ENCODE results near the gene DLG2. TPM values are rescaled to one million over a fixed set of nuclear protein-coding genes. Genes with fewer than 3 reads are reported as not detected.
"Not testable (repeated sequence)": the region's sequence is repeated elsewhere in the genome, so short reads cannot be mapped to it uniquely, and the experiment has no call there.

Gene DLG2
- total RNA-seq, 1 donor from 2014 or later = 0.40 TPM

DNA sequence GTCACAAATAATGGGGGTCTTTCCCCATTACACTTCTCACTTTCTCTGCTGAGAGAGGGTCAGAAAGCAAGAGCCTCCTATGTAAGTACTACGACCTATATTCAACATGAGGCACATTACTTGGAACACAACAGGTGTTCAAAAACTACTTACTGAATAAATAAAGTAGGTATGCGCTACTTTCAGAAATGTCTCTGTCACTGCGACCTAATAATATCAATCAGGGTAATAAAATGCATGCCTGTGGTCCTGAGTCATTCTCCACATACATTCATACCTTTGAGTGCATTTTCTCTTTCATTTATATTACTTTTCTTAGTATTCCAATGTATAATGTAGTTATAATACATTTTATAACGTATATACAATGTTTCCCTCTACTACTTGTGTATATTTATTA lies 838.9 kb downstream of the DLG2 start:
- DNase-seq (ENCODE audit: low read depth in 2 of 2) = no peak

DNA sequence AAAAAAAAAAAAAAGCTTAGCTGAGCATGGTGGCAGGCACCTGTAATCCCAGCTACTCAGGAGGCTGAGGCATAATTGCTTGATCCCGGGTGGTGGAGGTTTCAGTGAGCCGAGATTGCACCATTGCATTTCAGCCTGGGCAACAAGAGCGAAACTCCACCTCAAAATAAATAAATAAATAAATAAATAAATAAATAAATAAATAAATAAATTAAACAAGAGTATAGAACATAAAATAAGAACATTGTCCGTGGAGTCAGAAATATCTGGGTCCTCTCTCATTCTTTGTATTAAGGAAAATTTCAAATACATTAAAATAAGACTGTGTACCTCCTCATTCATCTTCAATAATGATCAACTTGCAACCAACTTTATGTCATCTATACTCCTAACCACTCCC lies 843.0 kb downstream of the DLG2 start:
- not testable (repeated sequence) for DNase-seq (ENCODE audit: low read depth in 2 of 2)

- DNase-seq (ENCODE audit: low read depth in 2 of 2) = no peak
Observed at GRCh38 chr11:84780689-84781293, 846.4 kb downstream of the DLG2 start.

GRCh38 chr11:84775503-84775902 lies 851.6 kb downstream of the DLG2 start:
- no peak for DNase-seq (ENCODE audit: low read depth in 2 of 2)

GRCh38 chr11:84763931-84764330 lies 863.2 kb downstream of the DLG2 start:
- DNase-seq (ENCODE audit: low read depth in 2 of 2) = no peak

- no peak for DNase-seq (ENCODE audit: low read depth in 2 of 2)
Observed at GRCh38 chr11:84757711-84758110, 869.4 kb downstream of the DLG2 start.

DNA sequence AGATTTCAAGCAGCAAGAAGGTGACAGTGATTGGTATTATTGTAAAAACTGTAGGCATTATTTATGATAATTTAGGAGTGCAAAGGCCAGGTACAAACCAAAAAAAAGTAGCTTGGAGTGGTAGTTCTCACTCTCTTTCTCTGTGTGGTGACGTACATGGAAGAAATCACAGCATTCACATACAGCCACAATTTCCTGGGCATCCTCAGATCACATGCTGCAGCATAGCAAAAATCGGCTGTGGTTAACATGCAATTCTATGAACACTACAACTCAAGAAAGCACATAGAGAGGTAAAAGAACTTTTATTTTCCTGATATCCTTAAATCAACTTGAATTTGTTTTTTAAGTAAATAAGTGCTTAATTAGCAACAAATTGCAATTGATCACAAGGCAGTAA lies 875.8 kb downstream of the DLG2 start:
- DNase-seq (ENCODE audit: low read depth in 2 of 2) = no peak

DNA sequence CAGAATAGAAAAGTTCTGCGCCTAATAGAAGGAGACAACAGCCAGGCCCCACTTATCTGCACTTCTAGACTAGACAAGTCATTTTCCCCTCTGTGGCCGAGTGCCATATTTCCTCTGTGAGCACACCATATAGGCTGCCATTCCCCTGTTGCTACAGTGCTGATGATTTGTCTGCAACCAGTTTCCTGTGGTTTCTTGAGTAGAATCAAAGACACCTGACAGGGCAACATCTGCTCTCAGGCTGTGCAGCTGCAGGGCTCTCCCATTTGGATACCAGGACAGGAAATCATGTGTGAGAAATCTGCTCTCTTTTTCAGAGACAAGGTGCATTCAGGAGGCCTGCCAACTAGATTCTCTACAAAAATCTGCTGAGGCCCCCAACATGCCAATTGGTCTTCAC lies 879.3 kb downstream of the DLG2 start:
- DNase-seq (ENCODE audit: low read depth in 2 of 2) = no peak

DNA sequence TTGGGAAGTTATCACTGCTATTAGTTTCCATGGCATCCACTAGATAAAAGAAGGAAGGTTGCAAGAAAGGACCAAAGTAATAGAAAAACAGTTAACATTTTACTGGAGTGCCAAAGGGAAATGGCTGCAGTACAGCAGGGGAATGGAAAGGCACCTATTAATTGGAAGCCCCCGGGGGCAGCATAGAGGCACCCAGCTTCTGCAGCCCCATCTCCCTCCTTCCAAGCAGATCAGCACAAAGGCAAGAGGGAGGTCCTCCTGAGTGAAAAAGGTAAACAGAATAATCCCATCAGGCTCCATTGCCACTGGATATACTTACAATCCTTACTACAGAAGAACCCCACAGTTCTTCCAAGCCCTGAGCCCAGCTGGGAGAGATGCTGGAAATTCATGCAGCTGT lies 887.1 kb downstream of the DLG2 start:
- no peak for DNase-seq (ENCODE audit: low read depth in 2 of 2)

DNA sequence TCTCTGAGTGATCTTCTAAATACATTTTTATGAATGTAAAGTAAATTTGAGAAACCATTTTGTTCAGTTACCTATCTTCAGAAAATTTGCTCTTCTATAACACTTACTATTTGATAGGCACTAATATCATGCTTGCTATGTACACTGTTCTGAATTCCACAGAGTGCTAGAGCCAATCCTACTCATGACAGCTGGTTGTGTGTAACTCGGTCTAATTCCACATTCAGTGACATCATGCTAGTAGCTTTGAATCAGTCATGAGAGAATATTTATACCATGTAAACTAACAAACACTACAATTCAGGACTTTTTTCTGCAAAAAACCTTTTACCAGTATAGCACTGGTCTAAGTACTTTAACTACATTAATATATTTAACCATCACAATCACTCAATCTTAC lies 902.9 kb downstream of the DLG2 start:
- no peak for DNase-seq (ENCODE audit: low read depth in 2 of 2)

DNA sequence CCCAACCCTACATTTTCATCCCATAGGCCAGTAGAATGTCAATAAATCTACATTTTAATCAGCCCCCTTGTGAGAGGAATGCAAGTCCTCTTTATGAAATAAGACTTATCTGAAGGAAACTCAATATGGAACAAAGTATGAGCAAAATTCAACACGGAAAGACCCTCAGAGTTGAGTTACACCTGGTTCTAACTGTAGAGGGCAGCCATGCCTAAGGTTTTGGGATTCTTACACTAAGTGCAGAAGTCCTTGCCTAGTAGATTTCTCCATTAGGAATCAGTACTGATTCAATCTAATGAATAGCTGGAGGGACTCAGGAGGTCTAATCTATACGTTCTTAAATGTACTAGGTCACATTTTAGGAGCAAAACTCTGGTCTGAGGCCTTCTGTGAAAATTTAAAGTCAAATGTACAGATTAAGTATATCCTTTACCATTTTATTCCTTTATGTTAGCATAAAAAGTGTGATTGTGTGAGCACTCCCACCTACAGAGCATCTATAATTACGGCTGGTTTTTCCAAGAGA lies 904.5 kb downstream of the DLG2 start:
- DNase-seq (ENCODE audit: low read depth in 2 of 2) = no peak

- DNase-seq (ENCODE audit: low read depth in 2 of 2) = no peak
Observed at GRCh38 chr11:84721561-84721961, 905.6 kb downstream of the DLG2 start.

- DNase-seq (ENCODE audit: low read depth in 2 of 2) = no peak
Observed at GRCh38 chr11:84720706-84721402, 906.3 kb downstream of the DLG2 start.

GRCh38 chr11:84719935-84720577 lies 907.1 kb downstream of the DLG2 start:
- no peak for DNase-seq (ENCODE audit: low read depth in 2 of 2)

DNA sequence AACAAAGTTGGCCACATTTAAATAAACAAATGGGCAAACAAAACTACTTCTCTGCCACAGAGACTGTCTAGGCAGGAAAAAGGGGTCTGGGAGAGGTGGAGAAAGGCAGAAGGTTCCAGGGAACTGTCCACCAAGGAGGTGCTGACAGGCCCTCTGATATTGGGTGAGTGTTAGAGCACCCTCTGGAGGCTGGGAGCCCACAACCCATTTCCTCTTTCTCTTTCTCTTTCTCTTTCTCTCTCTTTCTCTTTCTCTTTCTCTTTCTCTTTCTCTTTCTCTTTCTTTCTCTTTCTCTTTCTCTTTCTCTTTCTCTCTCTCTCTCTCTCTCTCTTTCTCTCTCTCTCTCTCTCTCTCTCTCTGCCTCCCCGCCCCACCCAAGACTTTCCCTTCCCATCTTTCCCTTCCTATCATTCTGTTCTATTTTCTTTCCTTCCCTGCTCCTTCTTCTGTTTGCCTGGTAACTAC lies 912.8 kb downstream of the DLG2 start:
- no peak for DNase-seq (ENCODE audit: low read depth in 2 of 2)

DNA sequence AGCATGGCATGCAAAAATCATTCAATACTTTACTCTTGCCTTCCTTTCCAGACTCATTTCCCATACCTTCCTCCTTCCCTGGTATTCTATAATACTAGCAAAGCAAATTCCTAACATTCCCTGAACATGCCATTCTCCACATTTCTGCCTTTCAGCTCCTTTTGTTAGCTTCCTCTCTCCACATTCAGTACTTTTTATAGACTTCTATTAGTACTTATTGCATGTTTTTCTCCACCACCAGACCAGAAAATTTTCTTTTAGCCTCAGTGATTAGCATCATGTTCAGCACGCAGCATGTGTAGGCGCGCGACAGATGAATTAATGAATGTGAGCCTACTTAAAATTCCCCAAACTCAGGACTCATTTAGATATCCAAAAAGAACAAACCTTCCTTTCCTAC lies 935.3 kb downstream of the DLG2 start:
- no peak for DNase-seq (ENCODE audit: low read depth in 2 of 2)

DNA sequence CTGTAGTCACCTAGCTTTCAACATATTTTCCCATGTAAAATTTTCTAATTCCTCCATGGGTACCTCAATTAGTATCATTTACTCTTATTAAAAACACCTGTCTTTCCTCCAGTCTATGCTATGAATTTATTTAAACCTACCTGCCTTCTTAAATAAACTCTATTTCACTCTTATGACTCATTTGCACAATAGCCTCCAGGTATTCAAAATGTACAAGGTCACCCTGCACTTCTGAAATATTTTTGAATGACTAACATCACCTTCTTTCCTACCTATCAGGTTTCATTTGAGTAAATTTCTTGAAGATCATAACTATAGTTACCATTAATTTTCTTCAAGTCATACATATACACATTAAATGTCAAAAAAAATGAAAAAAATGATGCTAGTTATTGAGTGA lies 939.7 kb downstream of the DLG2 start:
- DNase-seq (ENCODE audit: low read depth in 2 of 2) = no peak

DNA sequence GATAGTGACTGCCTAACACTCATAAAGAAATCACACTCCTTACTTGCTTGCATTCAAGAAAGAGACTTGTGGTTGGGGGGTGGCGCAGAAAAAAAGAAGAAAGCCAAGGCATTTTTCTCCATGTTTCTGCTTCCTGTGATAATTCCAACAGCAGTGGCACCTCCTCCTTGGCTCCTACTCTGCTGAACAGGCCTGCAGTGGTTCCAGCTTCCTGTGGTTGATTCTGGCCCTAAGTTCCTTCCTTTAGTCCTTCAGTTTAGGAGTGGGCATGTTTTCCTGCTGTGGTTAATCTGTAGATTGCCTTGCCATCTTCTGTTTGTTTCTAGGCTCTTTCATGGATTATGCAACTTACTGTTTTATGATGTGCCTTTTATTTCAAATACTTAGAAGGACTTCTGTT lies 940.4 kb downstream of the DLG2 start:
- no peak for DNase-seq (ENCODE audit: low read depth in 2 of 2)

DNA sequence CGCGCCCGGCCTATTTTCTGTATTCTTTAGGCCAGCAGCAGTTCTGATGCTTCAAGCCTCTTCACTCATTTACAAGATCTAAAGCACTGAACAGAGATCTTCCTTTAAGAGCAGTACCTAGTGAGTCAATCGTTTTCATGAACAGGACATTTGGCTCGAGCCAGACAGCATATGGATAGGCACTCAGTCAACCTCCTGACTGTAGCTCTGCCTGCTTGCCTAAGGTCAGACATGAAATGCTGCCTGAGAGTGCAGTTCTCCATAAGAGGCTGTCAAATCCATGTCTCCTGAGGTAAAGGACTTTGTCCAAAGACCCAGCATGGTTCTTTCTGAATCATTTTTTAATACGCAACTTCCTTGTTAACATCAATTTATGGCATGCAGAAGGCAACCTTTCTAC lies 941.2 kb downstream of the DLG2 start:
- no peak for DNase-seq (ENCODE audit: low read depth in 2 of 2)

GRCh38 chr11:84685149-84685548 lies 942.0 kb downstream of the DLG2 start:
- DNase-seq (ENCODE audit: low read depth in 2 of 2) = no peak

- DNase-seq (ENCODE audit: low read depth in 2 of 2) = no peak
Observed at GRCh38 chr11:84681456-84681855, 945.7 kb downstream of the DLG2 start.

DNA sequence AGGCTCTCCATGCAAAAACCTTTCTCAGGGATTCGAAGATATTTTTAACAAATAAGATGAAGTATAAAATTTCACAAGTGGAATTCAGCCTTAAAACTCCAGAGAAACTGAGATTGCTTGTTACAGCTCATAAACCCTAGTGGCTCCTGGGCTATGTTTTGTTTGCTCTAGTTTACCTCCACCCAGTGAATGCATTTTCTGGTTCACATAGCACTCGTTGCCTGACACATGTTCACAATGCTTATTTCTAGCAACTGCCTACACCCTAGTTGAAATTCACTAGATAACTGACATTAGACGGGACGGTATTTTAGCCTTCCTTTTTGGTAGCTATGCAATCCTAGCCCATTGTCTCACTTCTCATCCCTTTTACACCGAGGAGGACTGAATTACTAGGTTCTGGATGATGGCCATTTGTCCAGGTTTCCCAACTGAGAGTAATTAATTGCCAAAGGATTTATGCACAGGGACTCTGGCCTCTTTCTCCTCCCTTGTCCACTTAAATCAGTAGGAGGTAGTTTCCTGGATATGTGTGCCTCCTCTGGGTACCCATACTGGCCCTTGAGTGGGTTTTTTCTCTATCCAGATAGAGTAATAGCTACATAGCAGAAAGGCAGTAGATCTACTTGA lies 951.6 kb downstream of the DLG2 start:
- DNase-seq (ENCODE audit: low read depth in 2 of 2) = no peak

Data from lung microvascular endothelial cell (primary cell).